NCI-H146 (cell line): ENCODE results near the gene CPEB1.
"Not testable (repeated sequence)": the region's sequence is repeated elsewhere in the genome, so short reads cannot be mapped to it uniquely, and the experiment has no call there.

Source experiments
- DNase-seq: peaks from one replicate; lab custom pipeline; 2025; lab: John Stamatoyannopoulos, UW

CPEB1 gene

DNA sequence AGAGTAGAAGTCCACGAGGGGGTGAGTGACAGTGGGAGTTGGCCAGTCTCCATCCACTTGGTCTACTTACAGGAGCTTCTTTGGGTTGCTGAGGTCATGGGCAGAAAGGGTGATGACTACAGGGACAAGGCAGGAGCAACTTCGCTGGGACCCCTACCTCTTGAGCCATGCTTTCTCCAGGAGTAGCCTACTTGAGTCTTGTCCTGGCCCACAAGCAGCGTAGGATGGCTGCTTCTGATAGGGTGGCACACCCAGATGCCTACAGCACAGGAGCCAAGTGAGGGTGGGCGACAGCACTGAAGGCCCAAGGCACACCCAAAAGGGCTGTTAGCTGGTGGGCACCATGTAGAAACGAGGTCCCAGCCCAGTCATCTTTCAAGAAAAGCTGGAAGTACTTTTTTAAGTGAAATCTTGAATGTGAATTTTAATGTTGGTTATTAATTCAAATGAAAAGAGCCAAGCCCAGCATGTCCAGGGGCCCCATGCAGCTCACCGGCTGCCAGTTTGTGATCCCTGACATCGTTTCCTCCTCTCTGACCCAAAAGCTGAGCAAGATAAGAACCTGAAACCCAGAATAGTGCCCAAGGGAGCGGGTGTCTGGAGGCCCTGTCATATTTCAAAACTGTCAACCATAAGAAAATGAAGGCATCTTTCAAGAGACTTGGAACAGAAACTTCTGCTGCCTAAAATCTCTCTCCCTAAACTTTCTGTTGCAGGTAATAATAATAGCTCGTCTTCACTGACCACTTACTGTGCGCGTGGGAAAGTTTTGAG lies 2.2 kb upstream of the CPEB1 start:
- no peak for DNase-seq

DNA sequence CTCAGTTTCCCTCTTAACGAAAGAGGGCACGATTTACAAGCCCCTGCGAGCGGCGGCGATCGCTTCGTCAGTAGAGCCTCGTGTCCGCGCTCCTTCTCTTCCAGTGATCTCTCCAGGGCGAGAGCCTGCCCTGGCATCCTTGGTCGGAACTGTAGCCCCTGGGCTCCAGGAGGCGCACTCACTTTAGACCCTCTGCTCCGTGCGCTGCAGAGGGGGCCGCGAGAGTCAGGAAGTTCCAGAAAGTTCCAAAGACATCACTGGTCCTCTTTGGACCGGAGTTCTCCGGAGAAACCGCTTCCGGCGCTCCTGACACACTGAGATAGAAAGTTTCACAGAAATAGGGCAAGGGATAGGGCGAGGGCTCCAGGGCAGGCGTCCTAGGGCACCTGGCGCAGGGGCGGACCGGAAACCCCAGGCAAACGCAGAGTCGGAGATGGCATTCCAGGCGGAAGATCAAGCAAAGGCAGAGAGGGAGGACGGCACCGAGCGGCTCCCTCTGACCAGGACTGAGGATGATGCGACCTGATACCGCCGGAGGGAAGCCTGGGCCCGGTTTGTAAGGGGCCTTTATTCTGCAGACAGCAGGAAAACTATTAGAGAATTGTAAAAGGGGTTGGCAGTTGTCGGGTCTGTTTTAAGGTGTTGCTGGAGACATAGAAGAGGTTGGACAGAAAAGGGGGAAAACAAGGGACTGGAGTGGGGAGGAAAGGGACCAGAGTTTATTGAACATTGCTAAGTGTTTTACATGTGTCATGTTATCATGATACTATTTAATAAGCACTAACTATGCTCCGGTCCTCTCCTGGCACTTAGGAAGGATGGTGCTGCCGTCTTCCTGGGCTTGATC lies 1.3 kb upstream of the CPEB1 start:
- no peak for DNase-seq

GRCh38 chr15:82647835-82648256 lies 683 bp upstream of the CPEB1 start:
- peak; percentile 44 for DNase-seq

DNA sequence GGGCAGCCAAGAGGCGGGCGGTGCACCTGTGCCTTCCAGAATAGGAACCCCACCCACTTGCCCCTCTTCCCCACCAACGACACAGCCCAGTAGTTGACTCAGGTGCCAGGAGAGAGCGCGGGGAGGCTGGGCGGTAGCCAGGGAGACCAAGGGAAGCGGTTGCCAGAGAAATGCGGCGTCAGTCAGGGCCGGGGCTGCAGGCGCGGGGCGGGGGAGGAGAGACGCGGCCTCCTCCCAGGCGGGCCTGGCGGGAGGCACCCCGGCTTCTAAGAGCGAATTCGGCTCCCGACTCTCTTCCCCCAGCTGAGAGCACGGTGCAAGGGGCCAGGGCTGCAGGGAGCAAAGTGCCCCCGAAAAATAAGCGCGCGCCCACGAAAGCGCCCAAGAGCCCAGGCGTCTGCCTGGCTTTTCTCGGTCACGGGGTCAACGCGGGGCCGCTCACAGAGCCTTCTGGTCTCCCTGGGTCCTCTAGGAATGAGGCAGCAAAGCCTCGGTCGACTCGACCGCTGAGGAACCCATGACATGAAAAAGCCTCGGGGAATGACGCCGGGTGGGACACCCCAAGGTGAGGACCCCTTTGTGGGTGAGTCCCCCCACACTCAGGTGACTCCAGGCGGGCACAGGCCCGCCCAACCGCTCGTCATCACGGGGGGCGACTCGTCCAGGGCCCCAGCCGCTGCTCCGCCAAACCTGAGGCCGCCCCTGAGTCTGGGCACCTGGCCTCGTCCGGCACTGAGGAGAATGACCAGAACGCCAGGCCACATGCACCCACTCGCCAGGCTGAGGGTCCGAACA lies 716 bp downstream of the CPEB1 start:
- peak; percentile 81 for DNase-seq

DNA sequence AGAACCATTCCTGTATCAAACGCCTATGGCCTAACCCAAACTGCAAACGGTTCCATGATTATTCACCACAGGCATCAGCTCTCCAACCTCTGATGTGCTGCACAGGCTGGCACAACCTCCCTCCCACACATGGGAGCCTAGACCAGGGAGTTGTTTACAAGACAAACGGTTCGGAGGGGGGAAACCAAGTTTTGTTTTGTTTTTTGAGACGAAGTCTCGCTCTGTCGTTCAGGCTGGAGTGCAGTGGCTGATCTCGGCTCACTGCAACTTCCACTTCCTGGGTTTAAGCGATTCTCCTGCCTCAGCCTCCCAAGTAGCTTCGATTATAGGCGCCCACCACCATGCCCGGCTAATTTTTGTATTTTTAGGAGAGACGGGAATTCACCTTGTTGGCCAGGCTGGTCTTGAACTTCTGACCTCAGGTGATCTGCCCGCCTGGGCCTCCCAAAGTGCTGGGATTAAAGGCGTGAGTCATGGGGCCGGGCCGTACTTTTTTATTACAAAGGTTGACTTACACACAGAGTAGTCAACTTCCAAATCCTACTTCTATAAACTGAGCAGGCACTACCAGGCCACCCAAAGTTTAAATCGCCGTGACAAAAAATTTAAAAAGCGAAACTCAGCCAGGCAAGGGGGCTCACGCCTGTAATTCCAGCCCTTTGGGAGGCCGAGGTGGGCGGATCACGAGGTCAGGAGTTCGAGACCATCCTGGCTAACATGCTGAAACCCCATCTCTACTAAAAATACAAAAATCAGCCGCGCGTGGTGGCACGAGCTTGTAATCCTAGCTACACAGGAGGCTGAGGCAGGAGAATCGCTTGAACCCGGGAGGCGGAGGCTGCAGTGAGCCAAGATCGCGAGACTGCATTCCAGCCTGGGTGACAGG lies 2.0 kb downstream of the CPEB1 start:
- DNase-seq, result not testable (repeated sequence)

GRCh38 chr15:82643992-82644391 lies 3.2 kb downstream of the CPEB1 start:
- DNase-seq, result no peak

- DNase-seq, result no peak
Measured at GRCh38 chr15:82642656-82643055, 4.5 kb downstream of the CPEB1 start.

- DNase-seq, result no peak
Measured at GRCh38 chr15:82641129-82641798, 5.9 kb downstream of the CPEB1 start.

DNA sequence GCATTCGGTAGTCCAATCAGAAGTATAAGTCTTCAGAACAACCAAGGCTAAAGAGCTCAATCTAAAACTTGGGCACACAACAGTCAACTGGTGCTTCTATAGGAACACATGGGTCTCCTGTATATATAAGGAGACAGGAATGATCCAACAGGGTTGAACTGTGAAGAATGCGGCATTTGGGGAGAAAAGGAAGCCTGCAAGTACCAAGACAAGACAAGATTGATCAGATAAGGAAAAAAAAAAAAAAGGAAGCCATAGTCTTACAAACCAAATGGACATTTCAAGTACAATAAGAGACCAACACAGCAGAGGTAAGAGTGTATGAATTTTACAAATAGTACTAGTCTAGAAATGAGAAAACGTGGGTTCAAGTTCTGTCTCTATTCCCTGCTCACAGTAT lies 6.5 kb downstream of the CPEB1 start:
- no peak for DNase-seq

- DNase-seq, result no peak
Measured at GRCh38 chr15:82635798-82636197, 11.4 kb downstream of the CPEB1 start.

- no peak for DNase-seq
Measured at GRCh38 chr15:82630033-82630432, 17.1 kb downstream of the CPEB1 start.

DNA sequence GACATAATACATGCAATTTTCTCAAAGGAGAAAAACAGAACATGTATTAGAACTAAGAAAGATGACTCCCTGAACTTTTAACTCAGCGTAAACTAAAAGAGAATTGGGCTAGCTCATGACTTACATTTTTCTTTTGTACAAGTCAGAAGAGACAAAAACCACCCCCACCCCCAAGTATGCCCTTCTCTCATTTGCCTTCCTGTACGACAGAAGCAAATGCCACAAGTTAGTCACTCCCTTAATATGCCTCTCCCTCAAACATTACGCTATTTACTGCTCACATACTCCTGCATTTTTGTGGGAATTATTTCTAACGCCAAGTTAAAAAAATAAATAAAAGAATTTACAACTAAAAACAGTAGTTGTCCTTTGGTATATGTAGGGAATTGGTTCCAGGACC lies 22.0 kb downstream of the CPEB1 start:
- no peak for DNase-seq

- DNase-seq, result no peak
Measured at GRCh38 chr15:82624438-82624837, 22.7 kb downstream of the CPEB1 start.

- DNase-seq, result no peak
Measured at GRCh38 chr15:82624008-82624407, 23.2 kb downstream of the CPEB1 start.

DNA sequence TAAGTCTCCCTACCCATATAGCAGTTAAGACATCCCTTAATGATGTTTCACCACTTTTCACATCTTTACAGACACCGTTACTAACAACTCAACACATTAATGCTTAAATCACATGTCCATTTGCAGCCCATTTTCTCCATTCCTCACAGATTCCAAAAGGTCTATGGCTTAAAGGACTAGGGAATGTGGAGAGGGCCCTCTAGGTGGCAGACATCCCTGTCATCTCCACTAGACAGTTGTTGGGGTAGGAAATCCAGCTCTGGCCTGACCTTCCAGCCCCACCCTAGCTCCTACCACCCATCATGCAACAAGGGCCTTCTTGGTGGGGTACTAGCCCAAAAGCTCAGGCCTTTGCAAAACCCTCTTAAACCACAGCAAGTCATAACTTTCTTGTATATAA lies 25.2 kb downstream of the CPEB1 start:
- DNase-seq, result no peak

DNA sequence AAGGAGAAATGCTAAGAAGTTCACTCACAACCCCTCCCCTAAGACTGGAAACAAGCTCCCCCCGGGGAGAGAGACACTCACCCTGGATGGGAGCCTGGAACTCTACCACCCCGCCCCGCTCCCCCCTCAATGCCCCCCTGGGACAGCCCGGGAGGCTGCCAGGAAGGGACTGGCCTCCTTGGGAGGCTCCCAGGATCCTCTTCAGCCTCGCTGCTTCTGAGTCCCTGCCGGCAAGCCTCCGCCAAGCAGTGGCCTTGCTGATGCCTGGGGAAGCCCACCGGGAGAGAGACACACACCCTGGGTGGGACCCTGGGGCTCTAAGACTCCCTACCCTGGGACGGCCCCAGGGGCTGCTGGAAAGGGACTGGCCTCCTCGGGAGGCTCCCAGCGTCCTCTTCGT lies 33.4 kb downstream of the CPEB1 start:
- no peak for DNase-seq

DNA sequence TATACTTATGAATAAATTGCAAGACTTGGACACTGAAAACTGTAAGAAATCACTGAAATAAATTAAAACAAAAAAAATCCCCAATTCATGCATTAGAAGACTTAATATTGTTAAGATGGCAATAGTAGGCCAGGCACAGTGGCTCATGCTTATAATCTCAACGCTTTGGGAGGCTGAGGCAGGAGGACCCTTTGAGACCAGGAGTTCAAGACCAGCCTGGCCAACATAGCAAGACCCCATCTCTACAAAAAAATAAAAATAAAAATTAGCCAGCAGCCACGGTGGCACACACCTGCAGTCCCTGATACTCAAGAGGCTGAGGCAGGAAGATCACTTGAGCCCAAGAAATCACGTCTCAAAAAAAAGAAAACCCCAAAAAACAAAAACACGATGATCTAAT lies 35.8 kb downstream of the CPEB1 start:
- no peak for DNase-seq

GRCh38 chr15:82602195-82602594 lies 45.0 kb downstream of the CPEB1 start:
- DNase-seq, result no peak

DNA sequence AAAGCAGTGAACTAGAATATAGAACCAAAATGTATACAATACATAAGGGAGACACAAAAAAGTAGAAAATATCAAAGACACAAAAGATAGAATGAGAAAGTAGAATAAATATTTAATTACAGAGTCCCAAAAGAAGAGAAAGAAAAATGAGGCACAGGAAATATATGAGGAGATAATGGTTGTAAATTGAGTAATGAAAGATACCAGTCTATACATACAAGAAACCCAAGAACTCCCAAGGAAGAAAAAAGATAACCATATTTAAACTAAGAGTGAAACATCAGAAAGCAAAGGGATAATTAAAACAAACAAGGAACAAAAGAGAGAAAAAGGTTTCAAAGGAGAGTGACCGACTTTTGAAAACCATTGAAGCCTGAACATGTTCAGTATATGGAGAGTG lies 47.3 kb downstream of the CPEB1 start:
- no peak for DNase-seq

- no peak for DNase-seq
Measured at GRCh38 chr15:82597815-82598214, 49.3 kb downstream of the CPEB1 start.

DNA sequence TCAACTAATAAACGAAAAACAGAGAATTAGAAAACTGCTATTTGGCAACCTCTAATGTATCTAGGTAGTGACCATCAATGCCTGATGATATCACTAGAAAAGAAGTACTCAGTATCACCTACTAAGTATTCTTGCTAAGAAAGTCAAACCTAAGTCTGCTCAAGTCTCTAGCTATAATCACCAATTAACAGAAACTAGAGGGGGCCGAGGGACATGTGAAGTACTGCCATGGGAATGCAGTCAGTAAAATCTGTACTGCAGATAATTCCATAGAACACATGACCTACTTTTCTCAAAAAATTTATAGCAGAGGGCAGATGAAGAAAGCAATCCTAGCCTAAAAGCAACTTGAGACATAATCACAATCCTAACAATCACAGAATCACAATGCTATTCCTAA lies 51.4 kb downstream of the CPEB1 start:
- DNase-seq, result no peak
